Activated CD4-positive, alpha-beta T cell treated with anti-CD3 and anti-CD28 coated beads, Interleukin-2, amount 50 U/mL, for 48 hours (primary cell): ENCODE measurements around the gene FREM2.

ENCODE experiments used
- DNase-seq, 2 experiments: peaks; one replicate each; pipeline ENCODE4 v3.0.0-alpha.2; 2020

Gene FREM2

GRCh38 chr13:38763446-38764381 lies 76.8 kb downstream of the FREM2 start:
- DNase-seq = no peak

- DNase-seq = no peak
These were observed 79.9 kb downstream of the FREM2 start for GRCh38 chr13:38766799-38767198.

GRCh38 chr13:38767506-38768265 lies 80.8 kb downstream of the FREM2 start:
- DNase-seq = no peak

GRCh38 chr13:38769526-38769925 lies 82.6 kb downstream of the FREM2 start:
- no peak for DNase-seq

GRCh38 chr13:38775085-38775484 lies 88.2 kb downstream of the FREM2 start:
- no peak for DNase-seq

GRCh38 chr13:38777347-38778119 lies 90.7 kb downstream of the FREM2 start:
- no peak for DNase-seq

GRCh38 chr13:38781539-38781938 lies 94.7 kb downstream of the FREM2 start:
- no peak for DNase-seq

GRCh38 chr13:38784036-38784880 lies 97.4 kb downstream of the FREM2 start:
- DNase-seq = no peak

- no peak for DNase-seq
These were observed 98.2 kb downstream of the FREM2 start for GRCh38 chr13:38785042-38785441.

GRCh38 chr13:38785490-38785889 lies 98.6 kb downstream of the FREM2 start:
- no peak for DNase-seq

GRCh38 chr13:38787550-38787949 lies 100.7 kb downstream of the FREM2 start:
- DNase-seq = no peak

GRCh38 chr13:38796890-38797289 lies 110.0 kb downstream of the FREM2 start:
- DNase-seq = no peak

GRCh38 chr13:38803531-38803930 lies 116.7 kb downstream of the FREM2 start:
- DNase-seq = no peak

- DNase-seq = no peak
These were observed 117.2 kb downstream of the FREM2 start for GRCh38 chr13:38804061-38804460.

GRCh38 chr13:38804536-38804935 lies 117.7 kb downstream of the FREM2 start:
- DNase-seq = no peak

GRCh38 chr13:38814331-38814730 lies 127.5 kb downstream of the FREM2 start:
- no peak for DNase-seq

GRCh38 chr13:38819053-38819452 lies 132.2 kb downstream of the FREM2 start:
- DNase-seq = no peak

GRCh38 chr13:38819596-38819995 lies 132.7 kb downstream of the FREM2 start:
- DNase-seq = no peak

- no peak for DNase-seq
These were observed 135.1 kb downstream of the FREM2 start for GRCh38 chr13:38821770-38822551.

GRCh38 chr13:38824342-38824741 lies 137.5 kb downstream of the FREM2 start:
- DNase-seq = peak in 1 of 2 experiments; percentile 3

GRCh38 chr13:38826182-38826813 lies 139.4 kb downstream of the FREM2 start:
- no peak for DNase-seq
